ENCODE measurements around the gene LGI1.

The LGI1 gene

DNA sequence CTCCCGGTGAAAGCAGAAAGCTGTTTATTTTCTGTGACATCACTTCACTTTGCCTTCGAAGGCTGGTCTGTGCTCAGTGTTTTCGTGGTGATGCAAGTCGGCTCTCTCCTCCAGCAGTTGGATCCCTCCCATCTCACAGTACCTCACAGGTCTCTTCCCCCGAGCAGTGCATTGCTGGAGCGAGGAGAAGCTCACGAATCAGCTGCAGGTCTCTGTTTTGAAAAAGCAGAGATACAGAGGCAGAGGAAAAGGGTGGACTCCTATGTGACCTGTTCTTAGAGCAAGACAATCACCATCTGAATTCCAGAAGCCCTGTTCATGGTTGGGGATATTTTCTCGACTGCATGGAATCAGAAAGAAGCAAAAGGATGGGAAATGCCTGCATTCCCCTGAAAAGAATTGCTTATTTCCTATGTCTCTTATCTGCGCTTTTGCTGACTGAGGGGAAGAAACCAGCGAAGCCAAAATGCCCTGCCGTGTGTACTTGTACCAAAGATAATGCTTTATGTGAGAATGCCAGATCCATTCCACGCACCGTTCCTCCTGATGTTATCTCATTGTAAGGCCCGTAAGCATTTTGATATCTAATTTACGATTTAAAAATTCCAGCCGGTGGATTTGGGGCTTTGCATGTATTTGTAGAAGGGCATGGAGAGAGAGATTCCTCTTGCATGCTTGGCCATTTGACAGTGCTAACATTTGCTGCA, at the start of gene LGI1:
Gene LGI1, plus strand, starts transcription at position 136 of the 707 bp plus-strand sequence. Its CDS starts 209 bp downstream, at position 345.
- Histone ChIP-seq H3K36me3 (ENCODE audit: low read depth) (no peaks in the 10 kb centered on the region), H3K4me3 (ENCODE audit: severe bottlenecking) (no peak within 1 kb of the TSS), H3K27me3 (ENCODE audit: insufficient read depth, poor library complexity, severe bottlenecking) (no peaks in the 10 kb centered on the region), H3K27ac (ENCODE audit: poor library complexity, severe bottlenecking) (no peak within 1 kb of the TSS), H3K9me3 (ENCODE audit: severe bottlenecking) (no peaks in the 10 kb centered on the region), H3K4me1 (ENCODE audit: insufficient read depth, poor library complexity, severe bottlenecking) (peaks cover 1% of the 10 kb centered on the region)
- no peak for DNase-seq (ENCODE audit: low spot score)
- TF ChIP-seq, protein P1, sequence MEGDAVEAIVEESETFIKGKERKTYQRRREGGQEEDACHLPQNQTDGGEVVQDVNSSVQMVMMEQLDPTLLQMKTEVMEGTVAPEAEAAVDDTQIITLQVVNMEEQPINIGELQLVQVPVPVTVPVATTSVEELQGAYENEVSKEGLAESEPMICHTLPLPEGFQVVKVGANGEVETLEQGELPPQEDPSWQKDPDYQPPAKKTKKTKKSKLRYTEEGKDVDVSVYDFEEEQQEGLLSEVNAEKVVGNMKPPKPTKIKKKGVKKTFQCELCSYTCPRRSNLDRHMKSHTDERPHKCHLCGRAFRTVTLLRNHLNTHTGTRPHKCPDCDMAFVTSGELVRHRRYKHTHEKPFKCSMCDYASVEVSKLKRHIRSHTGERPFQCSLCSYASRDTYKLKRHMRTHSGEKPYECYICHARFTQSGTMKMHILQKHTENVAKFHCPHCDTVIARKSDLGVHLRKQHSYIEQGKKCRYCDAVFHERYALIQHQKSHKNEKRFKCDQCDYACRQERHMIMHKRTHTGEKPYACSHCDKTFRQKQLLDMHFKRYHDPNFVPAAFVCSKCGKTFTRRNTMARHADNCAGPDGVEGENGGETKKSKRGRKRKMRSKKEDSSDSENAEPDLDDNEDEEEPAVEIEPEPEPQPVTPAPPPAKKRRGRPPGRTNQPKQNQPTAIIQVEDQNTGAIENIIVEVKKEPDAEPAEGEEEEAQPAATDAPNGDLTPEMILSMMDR (IDR thresholded peaks at IDR 0.05; ENCODE audit: poor library complexity, severe bottlenecking), result no peak
- ATAC-seq (ENCODE audit: low read depth), result no peak

DNA sequence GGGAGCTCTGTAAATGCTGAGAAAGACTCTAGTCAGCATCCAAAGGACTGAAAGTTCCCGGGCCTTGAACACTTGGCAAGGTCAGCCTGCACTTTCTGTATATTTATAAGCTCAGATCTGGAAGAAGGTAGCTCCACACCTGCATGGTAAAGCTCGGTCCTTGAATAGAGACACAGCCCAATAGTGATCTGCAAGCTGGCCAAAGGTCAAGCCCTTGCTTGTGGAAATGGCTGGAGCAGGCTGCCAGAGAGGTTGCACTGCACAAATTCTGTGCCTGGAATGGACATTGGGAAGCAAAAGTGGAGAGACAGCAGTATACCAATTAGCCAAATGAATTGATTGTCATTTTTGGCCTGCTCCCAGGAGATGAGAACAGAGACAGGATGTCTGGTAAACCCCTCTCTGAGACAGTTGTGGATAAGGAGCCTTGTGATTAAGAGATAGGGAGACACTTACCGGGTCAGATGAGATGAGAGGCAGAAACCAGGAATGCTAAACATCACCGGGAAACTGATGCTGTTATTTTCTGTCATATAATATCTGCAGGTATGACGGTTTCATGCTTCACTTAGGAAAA, 47.3 kb upstream of the LGI1 start:
- Histone ChIP-seq H3K27ac (ENCODE audit: poor library complexity, severe bottlenecking) (no peak overlapping the region), H3K27me3 (ENCODE audit: insufficient read depth, poor library complexity, severe bottlenecking) (no peaks in the 10 kb centered on the region), H3K9me3 (ENCODE audit: severe bottlenecking) (no peaks in the 10 kb centered on the region), H3K36me3 (ENCODE audit: low read depth) (no peaks in the 10 kb centered on the region), H3K4me1 (ENCODE audit: insufficient read depth, poor library complexity, severe bottlenecking) (no peaks in the 10 kb centered on the region), H3K4me3 (ENCODE audit: severe bottlenecking) (no peak overlapping the region)
- no peak for DNase-seq (ENCODE audit: low spot score)
- TF ChIP-seq, protein P1 (IDR thresholded peaks at IDR 0.05; ENCODE audit: poor library complexity, severe bottlenecking), result no peak
- ATAC-seq (ENCODE audit: low read depth), result no peak

DNA sequence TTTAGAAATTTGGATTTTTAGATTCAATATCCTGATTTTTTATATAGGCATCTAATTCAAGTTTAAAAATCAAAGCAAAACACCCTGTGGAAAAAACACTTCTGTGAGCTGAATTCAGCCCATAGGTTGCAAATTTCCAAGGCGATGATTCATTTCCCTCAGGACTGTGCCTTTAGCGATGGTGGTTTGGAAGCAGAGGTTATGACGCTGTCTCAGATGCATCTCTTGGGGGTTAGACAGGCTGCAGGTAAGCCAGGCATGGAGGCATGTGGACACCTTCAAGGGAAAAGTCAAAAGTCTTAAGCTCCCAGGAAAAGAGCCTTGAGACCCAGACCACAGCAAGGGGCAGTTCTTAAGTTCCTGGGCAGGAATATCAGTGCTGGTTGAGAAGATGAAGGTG, 45.8 kb upstream of the LGI1 start:
- Histone ChIP-seq H3K27ac (ENCODE audit: poor library complexity, severe bottlenecking) (no peak overlapping the region), H3K36me3 (ENCODE audit: low read depth) (no peaks in the 10 kb centered on the region), H3K4me3 (ENCODE audit: severe bottlenecking) (no peak overlapping the region), H3K4me1 (ENCODE audit: insufficient read depth, poor library complexity, severe bottlenecking) (no peaks in the 10 kb centered on the region), H3K27me3 (ENCODE audit: insufficient read depth, poor library complexity, severe bottlenecking) (no peaks in the 10 kb centered on the region), H3K9me3 (ENCODE audit: severe bottlenecking) (no peaks in the 10 kb centered on the region)
- no peak for DNase-seq (ENCODE audit: low spot score)
- ATAC-seq (ENCODE audit: low read depth), result no peak
- TF ChIP-seq, protein P1 (IDR thresholded peaks at IDR 0.05; ENCODE audit: poor library complexity, severe bottlenecking), result no peak

DNA sequence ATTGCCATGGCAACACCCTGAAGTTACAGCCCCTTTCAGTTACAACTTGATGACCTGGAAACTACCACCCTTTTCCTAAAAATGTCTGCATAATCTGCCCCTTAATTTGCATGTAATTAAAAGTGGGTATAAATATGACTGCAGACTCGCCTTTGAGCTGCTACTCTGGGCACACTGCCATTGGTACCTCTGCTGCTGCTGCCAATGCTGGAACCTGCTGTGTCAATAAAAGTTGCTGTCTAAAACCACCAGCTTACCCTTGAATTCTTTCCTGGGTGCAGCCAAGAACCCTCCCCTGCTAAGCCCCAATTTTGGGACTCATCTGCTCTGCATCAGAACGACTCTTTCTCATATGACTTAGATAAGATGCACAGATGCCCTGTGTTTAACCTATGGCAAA, 45.1 kb upstream of the LGI1 start:
- Histone ChIP-seq H3K36me3 (ENCODE audit: low read depth) (no peaks in the 10 kb centered on the region), H3K27ac (ENCODE audit: poor library complexity, severe bottlenecking) (no peak overlapping the region)
- TF ChIP-seq, protein P1 (IDR thresholded peaks at IDR 0.05; ENCODE audit: poor library complexity, severe bottlenecking), result no peak

DNA sequence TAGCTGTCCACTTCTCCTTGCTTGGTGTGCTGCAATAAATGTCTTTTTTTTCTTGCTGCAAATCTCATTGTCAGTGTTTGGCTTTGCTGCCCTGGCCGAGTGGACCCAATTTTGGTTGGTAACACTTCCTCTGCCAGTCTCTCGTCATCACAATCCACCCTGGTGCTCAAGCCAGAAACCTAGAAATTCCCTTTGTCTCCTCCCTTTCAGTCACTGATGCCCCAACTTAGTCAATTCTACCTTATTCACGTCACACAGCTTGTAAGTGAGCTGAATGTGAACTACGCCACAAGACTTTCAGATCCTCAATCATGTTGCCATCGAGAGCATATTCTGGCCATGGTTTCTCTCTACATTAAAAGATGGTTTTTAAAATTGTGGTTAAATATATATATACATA, 42.4 kb upstream of the LGI1 start:
- no peaks in the 10 kb centered on the region for H3K9me3 ChIP-seq (ENCODE audit: severe bottlenecking)
- H3K27ac ChIP-seq (ENCODE audit: poor library complexity, severe bottlenecking), result no peak overlapping the region
- no peaks in the 10 kb centered on the region for H3K4me1 ChIP-seq (ENCODE audit: insufficient read depth, poor library complexity, severe bottlenecking)
- no peaks in the 10 kb centered on the region for H3K36me3 ChIP-seq (ENCODE audit: low read depth)
- H3K27me3 ChIP-seq (ENCODE audit: insufficient read depth, poor library complexity, severe bottlenecking), result no peaks in the 10 kb centered on the region
- ATAC-seq (ENCODE audit: low read depth) (no peak), DNase-seq (ENCODE audit: low spot score) (no peak)
- TF ChIP-seq, protein P1 (IDR thresholded peaks at IDR 0.05; ENCODE audit: poor library complexity, severe bottlenecking), result no peak
- H3K4me3 ChIP-seq (ENCODE audit: severe bottlenecking), result no peak overlapping the region

More for the DNA sequence above, 45.1 kb upstream of the LGI1 start:
- Histone ChIP-seq H3K27me3 (ENCODE audit: insufficient read depth, poor library complexity, severe bottlenecking) (no peaks in the 10 kb centered on the region), H3K4me1 (ENCODE audit: insufficient read depth, poor library complexity, severe bottlenecking) (no peaks in the 10 kb centered on the region), H3K4me3 (ENCODE audit: severe bottlenecking) (no peak overlapping the region), H3K9me3 (ENCODE audit: severe bottlenecking) (no peaks in the 10 kb centered on the region)
- ATAC-seq (ENCODE audit: low read depth), result no peak
- no peak for DNase-seq (ENCODE audit: low spot score)

All from RWPE2 (cell line).